Measurements from ENCODE around the gene NRCAM. TPM values are rescaled to one million over a fixed set of nuclear protein-coding genes. Genes with fewer than 3 reads are reported as not detected.

Gene NRCAM
- total RNA-seq, 1 donor from 2014 or later, result 9.1 TPM

DNA sequence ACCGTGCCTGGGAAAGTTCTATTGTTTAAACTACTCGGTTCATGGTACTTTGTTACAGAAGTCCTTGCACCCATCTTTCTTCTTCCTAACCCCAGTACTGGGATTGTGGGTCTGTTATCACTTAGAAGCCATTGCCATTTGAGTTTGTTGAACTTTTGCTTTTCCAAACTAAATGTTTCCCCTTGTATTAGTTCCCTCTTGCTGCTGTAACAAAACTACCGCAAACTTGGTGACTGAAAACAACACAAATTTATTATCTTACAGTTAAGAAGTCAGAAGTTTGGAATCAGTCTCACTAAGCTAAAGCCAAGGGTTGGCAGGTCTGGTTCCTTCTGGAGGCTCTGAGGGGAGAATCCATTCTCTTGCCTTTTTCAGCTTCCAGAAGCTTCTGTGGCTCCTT is 319.2 kb downstream of the NRCAM start:
- DNase-seq (ENCODE audit: low spot score), result no peak

DNA sequence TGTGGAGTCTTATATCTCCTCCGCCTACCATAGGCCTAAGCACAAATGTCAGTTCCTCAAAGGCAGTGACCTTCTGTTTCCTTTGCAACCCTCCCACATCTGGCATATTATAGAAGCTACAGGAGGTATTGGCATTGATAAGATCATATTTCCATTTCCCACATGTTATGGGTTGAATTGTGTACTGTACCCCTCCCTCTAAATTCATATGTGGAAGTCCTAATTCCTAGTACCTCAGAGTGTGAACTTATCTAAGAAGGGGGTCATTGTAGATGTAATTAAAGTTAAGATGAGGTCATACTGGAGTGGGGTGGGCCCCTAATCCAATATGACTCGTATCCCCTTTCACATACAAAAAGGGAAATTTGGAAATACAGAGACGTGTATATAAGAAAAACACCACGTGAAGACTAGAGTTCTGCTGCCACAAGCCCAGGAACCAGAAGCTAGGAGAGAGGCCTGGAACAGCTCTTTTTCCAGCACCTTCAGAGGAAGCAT is 320.0 kb downstream of the NRCAM start:
- DNase-seq (ENCODE audit: low spot score), result no peak

DNA sequence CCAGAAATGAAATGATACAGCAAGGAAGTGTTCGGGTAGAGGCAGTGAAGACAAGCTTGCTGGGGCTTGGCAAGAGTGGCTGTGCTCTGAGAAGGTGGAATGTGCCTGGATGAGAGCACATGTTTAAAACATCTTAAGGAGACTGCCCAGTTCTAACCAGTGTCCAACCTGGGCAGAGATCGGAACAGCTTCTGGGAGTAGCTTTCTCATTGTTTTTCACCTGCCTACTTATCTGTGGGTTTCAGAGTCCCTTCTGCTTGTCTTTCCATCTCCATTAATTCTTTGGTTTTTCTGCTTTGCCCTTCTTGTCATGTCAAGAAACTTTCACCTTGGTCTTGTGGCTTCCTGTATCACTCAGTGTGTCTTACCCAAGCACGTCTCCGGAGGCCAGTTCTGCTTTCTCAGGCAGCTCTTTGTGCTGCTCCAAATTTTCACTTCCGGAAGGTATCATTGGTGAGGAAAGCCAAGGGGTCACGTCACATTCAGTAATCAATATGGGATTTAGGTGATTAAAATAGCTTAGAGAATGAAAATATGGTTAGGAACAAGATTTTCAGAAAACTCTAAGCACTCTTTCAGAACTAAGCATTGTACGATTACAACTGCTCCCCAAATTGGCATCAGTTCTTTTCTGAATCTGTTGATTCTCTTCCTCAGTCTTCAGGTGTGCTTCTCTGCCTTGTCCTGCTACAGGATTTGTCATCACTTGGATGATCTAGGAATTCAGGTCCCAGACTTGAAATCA is 320.6 kb downstream of the NRCAM start:
- no peak for DNase-seq (ENCODE audit: low spot score)

DNA sequence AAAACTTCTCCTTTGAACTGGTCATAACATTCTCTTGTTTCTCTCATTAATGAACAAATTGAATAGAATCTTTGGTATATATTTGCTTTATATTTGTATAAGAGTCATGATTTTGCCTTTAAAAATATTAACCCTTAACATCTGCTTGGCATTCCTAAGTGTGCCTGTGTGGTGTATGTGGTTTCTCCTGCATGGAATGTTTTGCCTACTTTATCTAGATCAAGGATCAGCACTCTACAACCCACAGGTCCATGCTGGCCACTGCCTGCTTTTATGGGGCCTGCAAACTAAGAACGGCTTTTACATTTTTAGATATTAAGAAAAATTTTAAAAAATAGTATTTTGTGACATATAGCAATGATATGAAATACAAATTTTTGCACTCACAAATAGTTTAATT is 321.8 kb downstream of the NRCAM start:
- no peak for DNase-seq (ENCODE audit: low spot score)

DNA sequence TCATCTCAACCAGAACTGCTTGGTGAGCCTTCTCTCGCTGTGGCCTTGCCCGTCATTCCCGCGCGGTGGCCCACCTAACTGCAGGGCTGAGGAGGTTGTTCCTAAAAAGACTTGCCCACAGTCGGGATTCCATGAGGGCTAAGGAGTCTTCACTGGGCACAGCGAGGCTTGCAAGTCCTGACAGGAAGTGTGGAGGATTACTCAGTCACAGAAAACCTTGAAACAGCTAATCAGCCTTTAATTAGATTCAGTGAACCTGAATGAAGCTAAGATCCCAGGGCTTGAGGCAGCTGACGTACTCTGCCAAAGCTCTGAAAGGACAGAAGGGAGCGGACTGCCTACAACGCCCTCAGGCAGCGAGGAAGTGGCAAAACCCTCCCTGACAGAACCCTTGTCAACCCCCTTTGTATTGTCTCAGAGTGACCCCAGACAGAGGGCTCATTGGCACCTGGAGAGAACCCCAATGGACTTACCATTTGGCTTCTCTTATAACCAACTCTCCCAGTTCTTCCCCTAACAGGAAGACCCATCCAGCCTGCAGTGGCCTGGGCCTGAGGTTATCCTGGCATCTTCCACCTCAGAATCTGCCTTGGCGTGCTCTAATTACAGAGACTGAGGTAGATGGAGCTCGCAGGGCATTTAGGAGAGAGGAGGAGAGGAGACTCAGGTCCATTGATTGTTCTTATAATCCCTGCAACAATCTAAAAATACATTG is 323.5 kb downstream of the NRCAM start:
- DNase-seq (ENCODE audit: low spot score), result no peak

DNA sequence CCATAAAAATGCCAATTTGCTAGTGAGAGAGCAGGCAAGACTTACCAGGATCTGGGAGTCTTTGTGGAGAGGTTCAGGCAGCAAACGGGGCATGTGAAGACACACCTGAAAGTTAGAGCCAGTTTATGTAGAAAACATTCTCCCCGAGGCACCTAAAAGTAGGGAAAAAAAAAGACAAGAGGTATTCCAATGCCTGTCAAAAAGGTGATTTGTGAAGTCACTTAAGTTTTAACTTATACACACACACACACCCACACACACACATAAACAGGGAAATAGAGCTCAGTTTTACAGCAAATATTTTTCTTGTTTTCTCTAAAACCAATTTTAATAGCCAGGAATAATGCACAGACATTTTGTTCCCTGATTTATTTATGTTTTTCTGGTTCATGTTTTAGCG is 326.0 kb downstream of the NRCAM start, which contains the start of gene LAMB4:
TSS of gene LAMB4 (minus strand) at position 101 of the 400 bp plus-strand sequence. CDS start 7,197 bp downstream, outside the sequence.
- no peak for DNase-seq (ENCODE audit: low spot score)

DNA sequence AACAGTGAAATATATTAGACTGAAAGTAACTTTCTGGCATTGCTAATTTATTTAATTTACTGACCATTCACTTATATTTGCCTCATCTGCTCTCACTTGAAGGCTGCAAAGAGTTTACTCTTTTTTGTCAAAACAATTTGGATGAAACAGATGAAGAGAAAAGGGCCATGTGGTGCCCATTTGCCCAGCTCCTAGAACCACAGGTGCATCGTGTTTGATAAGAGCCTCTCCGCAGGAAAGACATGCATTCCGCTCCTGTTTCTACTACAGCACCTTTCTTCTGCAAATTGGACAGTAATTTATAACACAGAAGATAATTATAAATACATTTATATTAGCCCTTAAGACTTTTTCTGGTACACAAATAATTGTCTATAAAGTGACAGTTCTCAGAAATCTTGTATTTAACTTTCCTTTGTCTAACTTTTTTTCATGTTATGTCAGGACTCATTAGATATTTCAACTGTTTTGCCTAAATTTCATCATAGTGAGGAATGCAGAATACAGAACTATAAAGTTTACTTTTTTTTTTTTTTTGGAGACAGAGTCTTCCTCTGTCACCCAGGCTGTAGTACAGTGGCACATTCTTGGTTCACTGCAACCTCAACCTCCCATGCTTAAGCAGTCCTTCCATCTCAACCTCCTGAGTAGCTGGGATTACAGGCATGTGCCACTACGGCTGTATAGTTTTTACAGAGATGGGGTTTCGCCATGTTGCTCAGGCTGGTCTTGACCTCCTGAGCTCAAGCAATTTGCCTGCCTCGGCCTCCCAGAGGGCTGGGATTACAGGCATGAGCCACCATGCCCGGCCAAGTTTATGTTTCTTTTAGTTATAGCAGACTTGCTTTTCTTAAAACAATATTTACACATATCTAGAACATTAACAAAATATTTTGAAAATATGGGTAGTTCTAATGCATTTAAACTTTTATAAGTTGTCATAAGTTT is 326.9 kb downstream of the NRCAM start:
- no peak for DNase-seq (ENCODE audit: low spot score)

DNA sequence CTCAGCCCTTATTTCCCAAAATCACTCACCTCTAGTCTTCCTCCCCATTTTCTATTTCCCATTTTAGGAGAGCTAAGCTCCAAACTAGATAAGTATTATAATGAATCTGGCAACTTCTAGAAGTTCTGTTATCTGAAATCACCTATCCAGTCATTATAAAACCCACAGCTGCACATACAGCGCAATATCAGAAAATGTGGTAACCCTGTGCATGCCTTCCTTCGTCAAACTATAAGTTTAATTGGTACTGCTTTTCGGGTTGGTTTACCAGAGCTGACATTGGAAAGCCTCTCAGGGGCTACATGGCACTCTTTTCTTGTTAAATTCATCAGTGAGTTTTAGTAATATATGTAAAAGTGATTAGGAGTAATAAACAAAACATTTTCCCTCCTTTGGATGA is 327.7 kb downstream of the NRCAM start:
- DNase-seq (ENCODE audit: low spot score), result no peak

DNA sequence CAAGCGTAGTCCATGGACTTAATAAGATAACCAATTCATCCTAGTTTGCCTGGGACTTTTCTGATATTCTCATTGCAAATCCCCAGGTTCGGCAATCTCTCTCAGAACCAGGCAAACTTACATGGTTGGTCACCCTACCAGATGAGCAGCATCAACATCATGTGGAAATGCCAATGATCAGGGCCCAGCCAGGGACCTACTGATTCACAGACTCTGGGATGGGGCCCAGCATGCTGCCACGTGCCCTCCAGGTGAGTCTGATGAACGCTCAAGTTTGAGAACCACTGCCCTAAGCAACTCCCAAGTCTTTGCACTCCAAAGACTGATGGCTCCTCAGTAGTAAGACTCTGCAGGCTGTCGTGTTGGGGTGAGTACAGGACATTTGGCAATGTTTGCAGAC is 328.8 kb downstream of the NRCAM start:
- DNase-seq (ENCODE audit: low spot score), result no peak

DNA sequence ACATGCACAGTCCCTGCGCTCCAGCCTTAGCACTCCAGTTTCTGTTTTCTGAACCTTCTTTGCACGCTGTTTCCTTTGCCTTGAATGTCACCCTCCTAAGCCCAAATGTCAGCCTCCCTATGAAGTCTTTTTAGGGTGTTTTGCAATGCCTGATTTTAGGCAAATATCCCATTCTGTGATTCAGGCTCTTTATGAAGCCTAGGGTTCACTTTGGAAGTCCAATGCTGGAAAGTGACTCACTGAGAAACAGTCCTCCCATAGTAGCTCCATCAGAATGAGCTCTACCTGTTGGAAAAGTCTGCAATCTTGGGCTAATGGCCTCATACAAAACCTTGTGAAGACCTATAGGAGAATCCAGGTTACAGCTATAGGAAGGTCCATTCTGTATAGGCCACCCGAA is 331.4 kb downstream of the NRCAM start:
- no peak for DNase-seq (ENCODE audit: low spot score)

DNA sequence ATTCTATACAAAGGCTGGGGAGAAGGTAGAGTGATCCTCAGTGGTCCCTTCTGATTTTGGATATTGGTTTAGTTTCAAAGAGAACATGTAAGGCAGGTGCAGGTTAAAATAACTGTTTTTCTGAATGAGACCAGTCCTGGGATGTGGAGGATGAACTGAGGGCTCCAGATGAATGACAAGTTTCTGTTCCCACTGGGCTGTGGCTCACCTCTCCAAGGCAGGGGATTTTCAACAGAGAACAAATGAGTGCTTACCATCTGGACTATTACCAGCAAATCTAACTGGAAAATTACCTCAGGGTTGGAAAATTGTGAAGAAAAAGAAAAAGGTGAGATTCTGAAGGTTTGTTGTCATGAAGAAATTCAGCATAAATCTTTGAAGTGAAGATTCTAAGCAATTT is 334.1 kb downstream of the NRCAM start:
- no peak for DNase-seq (ENCODE audit: low spot score)

DNA sequence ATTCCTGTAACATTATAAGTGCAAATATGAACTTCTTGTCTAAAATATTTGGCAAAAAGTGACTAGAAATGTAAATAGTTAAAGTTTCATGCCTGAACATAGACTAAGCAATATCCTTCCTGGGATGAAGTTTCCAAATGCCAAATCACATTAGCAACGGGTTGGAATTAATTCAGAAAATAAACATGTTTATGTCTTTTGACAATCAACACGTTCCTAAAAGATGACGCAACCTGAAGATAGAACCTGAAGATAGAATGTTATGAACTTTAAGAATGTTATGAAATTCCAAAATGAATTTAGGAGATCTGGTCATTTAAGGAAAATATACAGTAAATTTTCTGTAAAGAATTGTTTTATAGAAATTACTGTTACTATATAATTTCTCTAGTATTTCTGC is 335.3 kb downstream of the NRCAM start:
- no peak for DNase-seq (ENCODE audit: low spot score)

DNA sequence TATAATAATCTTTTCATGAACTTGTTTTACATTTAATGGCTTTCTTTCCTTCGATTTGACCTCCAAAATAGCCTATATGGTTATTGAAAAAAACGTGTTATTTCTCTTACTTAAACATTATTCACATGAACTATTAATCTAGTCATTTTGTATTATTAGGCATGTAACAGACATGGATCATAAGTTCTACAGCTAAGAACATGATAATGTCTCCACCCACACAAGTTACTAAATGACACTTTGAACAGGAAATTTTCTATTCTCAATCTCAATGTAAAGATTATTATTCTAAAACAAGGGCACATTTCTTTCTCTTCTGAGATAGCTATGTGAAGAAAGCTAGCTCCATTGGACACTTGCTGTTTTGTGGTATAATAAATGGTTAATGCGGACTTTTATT is 336.0 kb downstream of the NRCAM start:
- no peak for DNase-seq (ENCODE audit: low spot score)

DNA sequence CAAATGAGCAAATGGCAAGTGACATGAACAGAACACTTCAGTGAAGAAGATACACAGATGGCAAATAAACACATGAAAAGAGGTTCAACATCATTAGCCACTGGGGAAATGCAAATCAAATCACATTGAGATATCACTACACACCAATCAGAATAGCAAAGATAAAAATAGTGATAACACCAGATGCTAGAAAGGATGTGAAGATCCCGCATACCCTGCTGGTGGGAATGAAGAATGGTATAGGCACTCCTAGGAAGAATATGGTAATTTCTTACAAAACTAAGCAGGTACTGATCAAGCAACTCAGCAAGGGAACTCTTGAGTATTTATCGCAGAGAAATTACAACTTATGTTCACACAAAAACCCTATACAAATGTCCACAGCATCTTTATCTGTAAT is 337.3 kb downstream of the NRCAM start:
- no peak for DNase-seq (ENCODE audit: low spot score)

DNA sequence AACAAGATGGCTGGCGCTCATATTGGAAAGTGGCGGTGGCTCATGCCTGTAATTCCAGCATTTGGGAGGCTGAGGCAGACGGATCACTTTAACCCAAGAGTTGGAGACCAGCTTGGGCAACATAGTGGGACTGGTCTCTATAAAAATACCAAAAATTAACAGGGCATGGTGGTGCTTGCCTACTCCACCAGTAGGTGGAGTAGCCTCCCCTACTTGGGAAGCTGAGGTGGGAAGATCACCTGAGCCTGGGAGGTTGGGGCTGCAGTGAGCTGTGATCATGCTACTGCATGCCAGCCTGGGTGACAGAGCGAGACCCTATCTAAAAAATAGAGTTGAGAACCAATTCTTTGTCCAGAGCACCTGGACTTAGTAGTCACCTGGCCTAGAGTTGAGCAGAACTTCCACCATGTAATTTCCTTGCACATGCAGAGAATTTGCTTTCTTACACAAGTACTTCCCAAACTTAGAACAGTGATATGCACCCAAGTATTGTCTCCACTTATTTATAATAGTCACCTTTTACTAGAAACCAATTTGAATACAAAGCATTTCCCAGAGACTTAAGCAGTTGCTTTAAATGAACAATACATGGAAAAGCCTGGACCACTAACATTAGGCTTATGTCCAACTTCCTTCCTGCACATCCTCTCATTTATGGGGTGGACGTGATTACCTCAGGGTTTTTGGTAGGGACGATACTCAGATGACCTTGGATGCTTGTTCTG is 342.0 kb downstream of the NRCAM start:
- no peak for DNase-seq (ENCODE audit: low spot score)

DNA sequence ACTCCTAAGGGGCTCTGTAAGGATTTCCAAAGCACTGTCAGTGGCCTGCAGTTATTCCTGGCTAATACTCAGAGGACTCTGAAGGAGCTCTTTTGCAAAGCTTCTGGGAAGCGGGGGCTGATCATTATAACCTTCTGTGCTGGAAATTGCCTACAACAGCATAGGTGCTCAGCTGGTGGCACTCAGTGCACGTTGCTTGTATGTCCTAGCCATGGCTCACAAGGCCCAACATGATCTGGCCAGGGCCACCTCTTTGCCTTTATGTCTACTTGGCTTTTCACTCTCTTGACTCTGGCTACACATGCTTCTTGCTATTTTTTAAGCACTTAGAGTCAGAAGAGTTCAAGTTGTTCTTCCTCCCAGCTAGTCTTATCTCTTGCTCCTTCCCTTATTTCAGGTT is 343.6 kb downstream of the NRCAM start:
- no peak for DNase-seq (ENCODE audit: low spot score)

DNA sequence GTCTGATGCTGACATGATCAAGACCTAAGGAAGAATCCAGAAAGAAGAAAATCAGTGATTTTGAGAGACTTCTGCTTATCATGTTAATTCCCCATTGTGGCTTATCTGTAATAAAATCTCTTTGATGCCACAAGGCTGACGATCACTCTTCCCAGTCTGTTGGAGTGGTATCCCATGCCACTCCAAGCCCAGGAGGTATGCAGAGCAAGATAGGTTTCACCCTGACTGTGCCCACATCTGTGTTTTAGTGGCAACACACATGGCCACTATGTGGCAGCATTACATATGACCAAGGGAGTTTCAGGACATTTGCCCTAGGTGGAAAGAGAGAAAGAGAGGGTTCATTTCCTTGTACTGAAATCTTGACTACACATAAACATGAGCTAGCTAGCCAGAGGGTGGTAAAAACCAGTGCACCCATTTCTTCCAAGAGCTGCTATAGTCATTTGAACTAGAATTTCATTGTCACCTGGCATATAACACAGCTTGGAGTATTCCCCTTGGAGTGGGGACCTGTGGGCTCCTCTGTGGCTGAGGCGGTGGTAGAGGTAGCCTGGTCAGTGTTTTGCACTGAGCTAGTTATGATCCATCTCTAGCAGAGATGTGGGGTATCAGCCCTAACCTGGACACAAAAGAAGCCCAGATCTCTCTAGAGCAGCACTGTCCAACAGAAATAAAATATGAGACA is 346.9 kb downstream of the NRCAM start:
- DNase-seq (ENCODE audit: low spot score), result no peak

DNA sequence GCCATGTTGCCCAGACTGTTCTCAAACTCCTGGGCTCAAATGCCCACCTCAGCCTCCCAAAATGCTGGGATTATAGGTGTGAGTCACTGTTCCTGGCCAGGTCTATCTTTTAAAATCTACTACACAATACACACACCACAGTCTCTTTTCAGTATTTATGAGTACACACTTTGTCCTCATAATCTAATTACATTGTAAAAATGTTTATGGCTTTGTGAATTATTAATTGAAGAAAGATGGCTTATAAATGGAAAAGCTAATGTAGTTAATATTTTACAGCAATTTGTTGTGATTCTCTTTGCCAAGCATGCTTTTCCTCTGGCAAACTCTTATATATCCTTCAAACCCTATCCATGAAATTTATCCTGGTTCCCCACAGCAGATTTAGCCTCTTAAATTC is 348.1 kb downstream of the NRCAM start:
- no peak for DNase-seq (ENCODE audit: low spot score)

DNA sequence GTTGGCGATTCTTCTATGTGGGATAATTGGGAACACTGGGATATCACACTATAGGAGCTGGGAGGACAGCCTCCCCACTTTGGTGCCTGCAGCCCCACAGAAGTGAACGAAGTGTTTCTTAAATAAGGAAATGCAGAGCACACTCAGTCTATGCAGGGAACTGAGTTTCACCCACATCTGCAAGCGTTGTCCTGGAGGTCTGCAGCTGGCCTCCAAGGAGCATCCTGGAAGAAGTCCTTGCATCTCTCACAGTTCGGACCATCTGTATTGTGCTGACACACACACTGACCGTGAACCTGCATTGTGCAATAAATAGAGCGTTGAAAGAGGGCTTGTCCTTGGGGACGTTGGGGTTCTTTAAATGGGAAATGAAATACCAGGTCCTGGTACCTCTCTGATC is 351.9 kb downstream of the NRCAM start:
- DNase-seq (ENCODE audit: low spot score), result no peak

DNA sequence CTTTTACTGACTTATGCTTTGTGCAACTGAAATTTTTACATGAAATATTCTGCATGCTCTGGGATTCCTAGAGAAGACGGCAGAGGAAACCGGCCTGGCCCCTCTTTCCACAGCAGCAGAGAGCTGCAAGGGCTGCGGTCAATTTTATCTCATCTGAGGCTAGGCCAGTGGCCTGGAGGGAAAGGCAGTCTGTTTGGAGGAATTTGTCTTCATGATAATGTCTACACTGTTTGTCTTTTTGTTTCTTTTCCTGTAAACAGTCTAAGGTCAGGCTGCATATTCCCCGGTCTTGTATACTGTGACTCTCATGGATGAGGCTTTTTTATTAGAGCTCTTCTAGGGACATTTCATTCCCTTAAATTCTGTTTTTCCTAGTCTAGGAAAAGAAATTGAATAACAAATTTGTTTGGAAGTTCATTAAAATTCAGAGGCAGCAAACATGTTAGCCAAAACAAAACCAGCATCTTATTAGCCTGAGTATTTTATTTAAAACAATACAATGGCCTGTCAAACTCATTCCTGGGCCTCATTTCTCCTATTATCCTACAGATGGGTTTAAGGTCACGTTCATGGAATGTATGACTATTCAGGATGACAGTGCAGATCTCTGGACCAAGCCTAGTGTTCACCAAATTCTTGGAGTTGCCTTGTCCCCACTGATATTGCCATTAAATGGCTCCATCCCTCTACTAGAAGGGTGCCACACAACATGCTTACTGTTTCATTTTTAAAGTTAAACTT is 352.5 kb downstream of the NRCAM start:
- DNase-seq (ENCODE audit: low spot score), result no peak

Measured in mesenteric fat pad (tissue), 1 donor.